Gastrocnemius medialis (tissue), 4 donors: ENCODE measurements around the gene TFF1.

ENCODE experiments used
- POLR2A ChIP-seq, 2 donors: fragments of 450-650 bp; IDR thresholded peaks; one replicate each; pipeline ENCODE4 v1.6.1; 2017; ENCODE audit warnings: antibody characterized with exemption in 2 of 2, mild to moderate bottlenecking in 2 of 2, moderate library complexity in 2 of 2
- TF ChIP-seq, protein P1 (sequence below), 5 experiments: fragments of 450-650 bp in 3 of 5; fragments of 200-600 bp in 2 of 5; sonication (generic) in 2 of 5; IDR thresholded peaks in 4 of 5; conservative IDR thresholded peaks in 1 of 5; 1 replicate in 4 of 5; 2 replicates in 1 of 5; pipeline ENCODE4 v1.5.1; 2016 to 2019; ENCODE audit warnings: antibody characterized with exemption in 5 of 5, mild to moderate bottlenecking in 3 of 5, moderate library complexity in 3 of 5

DNA sequence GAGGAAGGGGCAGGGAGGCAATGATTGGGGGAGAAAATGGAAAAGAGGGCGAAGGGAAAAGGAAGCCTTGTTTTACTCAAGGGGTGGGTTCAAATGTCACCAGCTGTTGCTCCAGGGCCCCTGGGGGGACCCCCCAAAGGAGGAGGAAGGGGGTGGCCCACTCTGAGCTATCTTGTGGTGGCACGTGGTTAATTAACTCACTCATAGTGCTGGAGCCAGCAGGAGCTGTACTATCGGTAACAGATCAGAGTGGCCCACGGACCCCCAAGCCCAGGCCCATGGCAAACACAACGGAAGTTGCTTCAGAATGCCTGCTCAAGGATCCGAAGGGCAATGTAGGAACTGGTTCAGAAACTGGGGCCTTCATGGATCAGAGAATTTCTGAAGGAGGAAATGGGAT lies 22.8 kb downstream of the TFF1 start:
- TF ChIP-seq, protein P1, sequence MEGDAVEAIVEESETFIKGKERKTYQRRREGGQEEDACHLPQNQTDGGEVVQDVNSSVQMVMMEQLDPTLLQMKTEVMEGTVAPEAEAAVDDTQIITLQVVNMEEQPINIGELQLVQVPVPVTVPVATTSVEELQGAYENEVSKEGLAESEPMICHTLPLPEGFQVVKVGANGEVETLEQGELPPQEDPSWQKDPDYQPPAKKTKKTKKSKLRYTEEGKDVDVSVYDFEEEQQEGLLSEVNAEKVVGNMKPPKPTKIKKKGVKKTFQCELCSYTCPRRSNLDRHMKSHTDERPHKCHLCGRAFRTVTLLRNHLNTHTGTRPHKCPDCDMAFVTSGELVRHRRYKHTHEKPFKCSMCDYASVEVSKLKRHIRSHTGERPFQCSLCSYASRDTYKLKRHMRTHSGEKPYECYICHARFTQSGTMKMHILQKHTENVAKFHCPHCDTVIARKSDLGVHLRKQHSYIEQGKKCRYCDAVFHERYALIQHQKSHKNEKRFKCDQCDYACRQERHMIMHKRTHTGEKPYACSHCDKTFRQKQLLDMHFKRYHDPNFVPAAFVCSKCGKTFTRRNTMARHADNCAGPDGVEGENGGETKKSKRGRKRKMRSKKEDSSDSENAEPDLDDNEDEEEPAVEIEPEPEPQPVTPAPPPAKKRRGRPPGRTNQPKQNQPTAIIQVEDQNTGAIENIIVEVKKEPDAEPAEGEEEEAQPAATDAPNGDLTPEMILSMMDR (IDR thresholded peaks at IDR 0.05 in 4 of 5, conservative IDR thresholded peaks at IDR 0.05 in 1 of 5), result no peak
- TF ChIP-seq POLR2A (IDR thresholded peaks at IDR 0.05), result no peak
